Stimulated activated CD8-positive, alpha-beta memory T cell treated with anti-CD3 and anti-CD28 coated beads, Interleukin-2, amount 100 ng/mL, for 48 hours (primary cell): ENCODE measurements around the gene PIK3C2G.

Experiments used
- DNase-seq, 2 donors: peaks; one replicate each; pipeline ENCODE4 v3.0.0-alpha.2; 2020; ENCODE audit warnings: low read depth in 2 of 2

The PIK3C2G gene

GRCh38 chr12:18280728-18281127 is 19.4 kb downstream of the PIK3C2G start:
- no peak for DNase-seq

GRCh38 chr12:18281941-18282340 is 20.6 kb downstream of the PIK3C2G start:
- no peak for DNase-seq

GRCh38 chr12:18283831-18284230 is 22.5 kb downstream of the PIK3C2G start:
- DNase-seq: no peak

- DNase-seq: no peak
Observed at GRCh38 chr12:18284386-18284785, 23.1 kb downstream of the PIK3C2G start.

- DNase-seq: no peak
Observed at GRCh38 chr12:18285161-18285560, 23.8 kb downstream of the PIK3C2G start.

GRCh38 chr12:18290386-18290785 is 29.1 kb downstream of the PIK3C2G start:
- DNase-seq: no peak

- no peak for DNase-seq
Observed at GRCh38 chr12:18294889-18295288, 33.6 kb downstream of the PIK3C2G start.

- DNase-seq: no peak
Observed at GRCh38 chr12:18296201-18296908, 35.0 kb downstream of the PIK3C2G start.

- DNase-seq: no peak
Observed at GRCh38 chr12:18296909-18297280, 35.6 kb downstream of the PIK3C2G start.

- DNase-seq: no peak
Observed at GRCh38 chr12:18297902-18298301, 36.6 kb downstream of the PIK3C2G start.

GRCh38 chr12:18302809-18303430 is 41.6 kb downstream of the PIK3C2G start:
- DNase-seq: no peak

- no peak for DNase-seq
Observed at GRCh38 chr12:18304609-18305008, 43.3 kb downstream of the PIK3C2G start.

- DNase-seq: no peak
Observed at GRCh38 chr12:18306311-18306710, 45.0 kb downstream of the PIK3C2G start.

GRCh38 chr12:18313306-18313705 is 52.0 kb downstream of the PIK3C2G start:
- no peak for DNase-seq

GRCh38 chr12:18320036-18320617 is 58.8 kb downstream of the PIK3C2G start:
- DNase-seq: no peak

GRCh38 chr12:18320976-18321375 is 59.7 kb downstream of the PIK3C2G start:
- no peak for DNase-seq

GRCh38 chr12:18323159-18323558 is 61.8 kb downstream of the PIK3C2G start:
- no peak for DNase-seq

GRCh38 chr12:18327036-18327435 is 65.7 kb downstream of the PIK3C2G start:
- DNase-seq: no peak

- no peak for DNase-seq
Observed at GRCh38 chr12:18332173-18332572, 70.9 kb downstream of the PIK3C2G start.

- DNase-seq: no peak
Observed at GRCh38 chr12:18339633-18340032, 78.3 kb downstream of the PIK3C2G start.

GRCh38 chr12:18340186-18340585 is 78.9 kb downstream of the PIK3C2G start:
- DNase-seq: no peak

GRCh38 chr12:18340786-18341185 is 79.5 kb downstream of the PIK3C2G start:
- no peak for DNase-seq

GRCh38 chr12:18343708-18344107 is 82.4 kb downstream of the PIK3C2G start:
- no peak for DNase-seq
